PC-9 (cell line): Measurements from ENCODE around the gene LCOR. TPM values are rescaled to one million over a fixed set of nuclear protein-coding genes. Genes with fewer than 3 reads are reported as not detected.

ENCODE experiments used
- BruUV-seq: library from RNA; stranded (reverse); fragments of 400-500 nt; replicated peaks from 2 replicates; lab custom pipeline; 2021; lab: Mats Ljungman, UMichigan
- CTCF ChIA-PET: fragments of 300-600 bp; sonication (Branson Sonifier 250); formaldehyde crosslinking; loops from one replicate; lab custom pipeline; 2022; ENCODE audit warnings: antibody characterized with exemption; lab: Charles Lee
- POLR2A ChIA-PET: fragments of 300-600 bp; sonication (Branson Sonifier 250); formaldehyde crosslinking; loops from one replicate; lab custom pipeline; 2022; ENCODE audit warnings: antibody characterized with exemption; ENCODE audit not compliant: unreplicated experiment; lab: Charles Lee
- DNase-seq, 2 experiments: peaks; one replicate each; pipeline versions ENCODE4 v3.0.0 to v3.0.0-alpha.2; 2015 to 2022; ENCODE audit warnings: mixed read lengths in 1 of 2
- H2AFZ ChIP-seq: fragments of 200-600 bp; sonication (generic); 2 replicates; pipeline ENCODE4 v1.8.1; 2017; ENCODE audit warnings: antibody characterized with exemption
- H3F3A ChIP-seq: fragments of 200-600 bp; sonication (generic); 2 replicates; pipeline ENCODE4 v1.8.1; 2017; ENCODE audit warnings: antibody characterized with exemption, mild to moderate bottlenecking, low read depth; ENCODE audit not compliant: insufficient read depth
- H3K27ac ChIP-seq: fragments of 200-600 bp; sonication (generic); 2 replicates; pipeline ENCODE4 v1.6.1; 2016; ENCODE audit warnings: mixed run types
- H3K27me3 ChIP-seq: fragments of 200-600 bp; sonication (generic); 2 replicates; pipeline ENCODE4 v1.6.1; 2016; ENCODE audit warnings: low read depth, mixed run types; ENCODE audit not compliant: insufficient read depth
- H3K36me3 ChIP-seq: fragments of 200-600 bp; sonication (generic); 2 replicates; pipeline ENCODE4 v1.6.1; 2016; ENCODE audit warnings: low read depth, mixed run types
- H3K4me1 ChIP-seq: fragments of 200-600 bp; sonication (generic); replicated peaks from 2 replicates; pipeline ENCODE4 v1.6.1; 2016; ENCODE audit warnings: mixed run types; ENCODE audit not compliant: insufficient read depth
- H3K4me2 ChIP-seq: fragments of 200-600 bp; sonication (generic); 2 replicates; pipeline ENCODE4 v1.6.1; 2017; ENCODE audit warnings: mixed run types
- H3K4me3 ChIP-seq: fragments of 200-600 bp; sonication (generic); 2 replicates; pipeline ENCODE4 v1.6.1; 2016; ENCODE audit warnings: mixed run types
- H3K79me2 ChIP-seq: fragments of 200-600 bp; sonication (generic); 2 replicates; pipeline ENCODE4 v1.6.1; 2017; ENCODE audit warnings: low read depth, mixed run types
- H3K9me2 ChIP-seq: fragments of 200-600 bp; sonication (generic); 2 replicates; pipeline ENCODE4 v1.8.1; 2017; ENCODE audit warnings: mild to moderate bottlenecking; ENCODE audit not compliant: insufficient read depth
- H3K9me3 ChIP-seq: fragments of 200-600 bp; sonication (generic); 2 replicates; pipeline ENCODE4 v1.8.1; 2016; ENCODE audit warnings: low read depth; ENCODE audit not compliant: insufficient read depth
- H4K20me1 ChIP-seq: fragments of 200-600 bp; sonication (generic); 2 replicates; pipeline ENCODE4 v1.8.1; 2017; ENCODE audit not compliant: insufficient read depth
- EZH2 ChIP-seq: fragments of 200-600 bp; sonication (generic); IDR thresholded peaks from 2 replicates; pipeline ENCODE4 v1.8.0; 2017; ENCODE audit warnings: antibody characterized with exemption, low read depth
- intact Hi-C: fragments of 100-400 bp; cut with micrococcal nuclease; formaldehyde crosslinking; loops from one replicate; pipeline ENCODE4 v1.10.0; 2022; ENCODE audit not compliant: unreplicated experiment
- total RNA-seq: library from RNA; stranded (reverse); gene quantifications from 2 replicates; pipeline ENCODE4 v1.2.3, GENCODE V29; 2021
- TF ChIP-seq, protein P1 (sequence below): fragments of 200-600 bp; sonication (generic); conservative IDR thresholded peaks from 2 replicates; pipeline ENCODE4 v1.6.1; 2017; ENCODE audit warnings: mixed run types, antibody characterized with exemption, mild to moderate bottlenecking, moderate library complexity

The LCOR gene
- total RNA-seq, 1 experiment from 2014 or later = 36.4 TPM

GRCh38 chr10:97005349-97005748, 173.3 kb downstream of the LCOR start:
- H3K27ac ChIP-seq = no peak overlapping the region
- POLR2A ChIA-PET = no interaction called here
- H2AFZ ChIP-seq = no peak overlapping the region
- H3F3A ChIP-seq = no peaks in the 10 kb centered on the region
- no peak overlapping the region for H3K4me2 ChIP-seq
- CTCF ChIA-PET = no interaction called here
- intact Hi-C loops = no loop called here
- H3K9me2 ChIP-seq = no peaks in the 10 kb centered on the region
- DNase-seq = no peak
- no peaks in the 10 kb centered on the region for H3K4me1 ChIP-seq
- no peaks in the 10 kb centered on the region for H3K36me3 ChIP-seq
- TF ChIP-seq, protein P1, sequence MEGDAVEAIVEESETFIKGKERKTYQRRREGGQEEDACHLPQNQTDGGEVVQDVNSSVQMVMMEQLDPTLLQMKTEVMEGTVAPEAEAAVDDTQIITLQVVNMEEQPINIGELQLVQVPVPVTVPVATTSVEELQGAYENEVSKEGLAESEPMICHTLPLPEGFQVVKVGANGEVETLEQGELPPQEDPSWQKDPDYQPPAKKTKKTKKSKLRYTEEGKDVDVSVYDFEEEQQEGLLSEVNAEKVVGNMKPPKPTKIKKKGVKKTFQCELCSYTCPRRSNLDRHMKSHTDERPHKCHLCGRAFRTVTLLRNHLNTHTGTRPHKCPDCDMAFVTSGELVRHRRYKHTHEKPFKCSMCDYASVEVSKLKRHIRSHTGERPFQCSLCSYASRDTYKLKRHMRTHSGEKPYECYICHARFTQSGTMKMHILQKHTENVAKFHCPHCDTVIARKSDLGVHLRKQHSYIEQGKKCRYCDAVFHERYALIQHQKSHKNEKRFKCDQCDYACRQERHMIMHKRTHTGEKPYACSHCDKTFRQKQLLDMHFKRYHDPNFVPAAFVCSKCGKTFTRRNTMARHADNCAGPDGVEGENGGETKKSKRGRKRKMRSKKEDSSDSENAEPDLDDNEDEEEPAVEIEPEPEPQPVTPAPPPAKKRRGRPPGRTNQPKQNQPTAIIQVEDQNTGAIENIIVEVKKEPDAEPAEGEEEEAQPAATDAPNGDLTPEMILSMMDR = no peak
- no peak for TF ChIP-seq EZH2
- peaks cover 5% of the 10 kb centered on the region; the same call in 1 of the 2 replicates for H3K9me3 ChIP-seq
- H3K4me3 ChIP-seq = no peak overlapping the region
- BruUV-seq = no TSS peak
- H3K79me2 ChIP-seq = no peaks in the 10 kb centered on the region
- H3K27me3 ChIP-seq = no peaks in the 10 kb centered on the region
- no peaks in the 10 kb centered on the region for H4K20me1 ChIP-seq

- Histone ChIP-seq H3K79me2 (no peaks in the 10 kb centered on the region), H3K27ac (no peak overlapping the region), H3K9me2 (no peaks in the 10 kb centered on the region), H4K20me1 (no peaks in the 10 kb centered on the region), H3K36me3 (no peaks in the 10 kb centered on the region), H3K27me3 (no peaks in the 10 kb centered on the region), H3K4me3 (no peak overlapping the region), H3K4me2 (no peak overlapping the region), H2AFZ (no peak overlapping the region), H3F3A (no peaks in the 10 kb centered on the region), H3K9me3 (peaks cover 5% of the 10 kb centered on the region; the same call in 1 of the 2 replicates), H3K4me1 (no peaks in the 10 kb centered on the region)
- no TSS peak for BruUV-seq
- intact Hi-C loops = no loop called here
- no peak for TF ChIP-seq EZH2
- TF ChIP-seq, protein P1 = no peak
- POLR2A ChIA-PET = no interaction called here
- CTCF ChIA-PET = no interaction called here
- no peak for DNase-seq
Measured at GRCh38 chr10:97006364-97006763, 174.3 kb downstream of the LCOR start.

GRCh38 chr10:97007417-97007816, 175.3 kb downstream of the LCOR start:
- ChIA-PET CTCF (no interaction called here), POLR2A (no interaction called here)
- Histone ChIP-seq H3K4me2 (no peak overlapping the region), H3F3A (no peaks in the 10 kb centered on the region), H3K9me3 (peaks cover 5% of the 10 kb centered on the region; the same call in 1 of the 2 replicates), H3K27ac (no peak overlapping the region), H3K4me3 (no peak overlapping the region), H2AFZ (no peak overlapping the region), H3K4me1 (no peaks in the 10 kb centered on the region), H3K27me3 (no peaks in the 10 kb centered on the region), H4K20me1 (no peaks in the 10 kb centered on the region), H3K79me2 (no peaks in the 10 kb centered on the region), H3K36me3 (no peaks in the 10 kb centered on the region), H3K9me2 (no peaks in the 10 kb centered on the region)
- intact Hi-C loops = no loop called here
- no peak for TF ChIP-seq EZH2
- TF ChIP-seq, protein P1 = no peak
- DNase-seq = no peak
- BruUV-seq = no TSS peak
